Activated T-helper 9 cell treated with anti-CD3 and anti-CD28 coated beads, Interleukin-2, amount 50 U/mL, for 16 hours (primary cell): Measurements from ENCODE around the gene CAPN14.
A peak's percentile ranks its signal among the peaks of the same experiment; 100 is the strongest.

Source experiments
- DNase-seq: peaks from one replicate; pipeline ENCODE4 v3.0.0-alpha.2; 2020; ENCODE audit warnings: low read depth

The CAPN14 gene

DNA sequence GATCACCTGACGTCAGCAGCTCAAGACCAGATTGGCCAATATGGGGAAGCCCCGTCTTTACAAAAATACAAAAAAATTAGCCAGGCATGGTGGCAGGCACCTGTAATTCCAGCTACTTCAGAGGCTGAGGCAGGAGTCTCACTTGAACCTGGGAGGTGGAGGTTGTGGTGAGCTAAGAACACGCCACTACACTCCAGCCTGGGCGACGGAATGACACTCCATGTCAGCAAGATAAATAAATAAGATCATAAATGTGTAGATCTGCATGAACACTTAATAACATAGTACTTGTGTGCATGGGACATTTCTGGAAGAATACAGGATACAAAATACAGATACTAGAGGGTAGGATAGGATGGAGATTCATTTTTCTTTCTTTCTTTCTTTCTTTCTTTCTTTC, 25.7 kb upstream of the CAPN14 start:
- DNase-seq, result no peak

DNA sequence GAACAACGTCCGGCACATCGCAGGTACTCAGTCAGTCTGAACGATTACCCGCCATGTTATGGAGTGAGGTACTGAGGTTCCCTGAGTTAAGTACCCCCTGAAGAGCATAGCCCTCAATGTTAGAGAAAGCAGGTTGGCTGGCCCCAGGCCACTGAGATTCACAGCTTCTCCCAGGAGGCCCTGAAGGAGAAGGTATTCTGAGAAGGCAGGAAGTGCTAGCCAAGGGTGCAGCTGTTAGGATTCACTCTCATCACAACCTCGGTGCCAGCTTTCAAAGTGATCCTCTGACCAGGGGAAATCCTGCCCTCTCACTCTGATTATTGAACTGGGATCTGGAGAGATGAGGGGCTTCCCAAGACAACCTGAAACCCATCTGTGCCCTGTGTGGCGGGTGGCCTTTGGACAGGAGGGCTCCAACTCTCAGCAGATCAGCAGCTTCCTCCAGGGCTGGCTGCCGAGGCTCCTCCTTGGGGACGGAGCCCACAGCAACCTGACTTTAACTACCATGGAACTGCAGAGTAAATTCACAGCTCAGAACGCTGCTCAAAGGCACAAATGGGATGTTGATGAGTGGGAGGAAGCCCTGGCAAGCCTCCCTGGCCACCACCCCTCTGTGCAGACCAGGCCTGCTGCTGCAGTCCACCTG, 24.4 kb upstream of the CAPN14 start:
- DNase-seq, result no peak

DNA sequence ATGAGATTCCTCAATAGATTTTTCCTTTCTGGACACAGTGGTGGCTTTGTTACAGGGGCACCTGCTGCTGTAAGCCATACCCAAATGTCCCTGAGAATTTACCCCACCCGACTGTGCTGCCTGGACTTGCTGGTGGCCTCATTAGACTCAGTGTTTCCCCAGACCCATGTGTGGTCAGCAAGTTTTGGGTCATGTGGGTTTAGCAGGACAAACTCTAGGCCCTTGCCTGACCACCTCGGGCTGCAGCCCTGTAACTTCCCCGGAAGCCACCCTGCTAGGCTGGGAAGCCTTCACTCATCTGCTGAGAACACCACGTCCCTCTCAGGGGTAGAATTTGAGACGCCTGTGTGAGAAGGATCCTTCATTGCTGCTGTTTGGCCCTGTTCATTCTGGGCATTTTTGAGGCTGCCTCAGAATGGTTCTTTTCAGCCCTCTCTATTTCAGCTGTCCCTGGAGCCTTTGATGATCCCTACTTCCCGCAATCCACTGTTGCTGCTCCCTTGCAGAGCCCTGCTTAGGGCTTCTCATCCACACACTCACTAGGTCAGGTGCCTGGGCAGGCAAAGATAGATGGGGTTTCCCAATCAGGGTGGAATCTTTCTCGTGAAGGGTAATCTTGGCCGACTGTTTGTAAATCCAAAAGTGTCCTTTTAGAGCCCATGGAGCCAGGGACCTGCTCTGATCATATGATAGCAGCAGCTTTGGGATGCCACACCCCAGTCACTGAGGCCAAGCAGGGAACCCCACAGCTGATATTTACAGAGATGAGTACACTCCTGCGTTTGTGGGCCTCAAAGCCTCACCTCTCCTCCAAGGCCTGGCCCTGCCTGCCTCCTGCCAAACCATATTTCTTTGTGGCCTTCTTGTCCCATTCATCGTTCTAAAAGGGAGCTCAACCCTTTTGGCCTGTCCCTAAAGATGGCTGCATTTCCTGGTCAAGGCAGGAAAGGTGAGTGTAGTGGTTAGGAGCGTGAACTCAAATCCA, 23.4 kb upstream of the CAPN14 start:
- DNase-seq, result no peak

DNA sequence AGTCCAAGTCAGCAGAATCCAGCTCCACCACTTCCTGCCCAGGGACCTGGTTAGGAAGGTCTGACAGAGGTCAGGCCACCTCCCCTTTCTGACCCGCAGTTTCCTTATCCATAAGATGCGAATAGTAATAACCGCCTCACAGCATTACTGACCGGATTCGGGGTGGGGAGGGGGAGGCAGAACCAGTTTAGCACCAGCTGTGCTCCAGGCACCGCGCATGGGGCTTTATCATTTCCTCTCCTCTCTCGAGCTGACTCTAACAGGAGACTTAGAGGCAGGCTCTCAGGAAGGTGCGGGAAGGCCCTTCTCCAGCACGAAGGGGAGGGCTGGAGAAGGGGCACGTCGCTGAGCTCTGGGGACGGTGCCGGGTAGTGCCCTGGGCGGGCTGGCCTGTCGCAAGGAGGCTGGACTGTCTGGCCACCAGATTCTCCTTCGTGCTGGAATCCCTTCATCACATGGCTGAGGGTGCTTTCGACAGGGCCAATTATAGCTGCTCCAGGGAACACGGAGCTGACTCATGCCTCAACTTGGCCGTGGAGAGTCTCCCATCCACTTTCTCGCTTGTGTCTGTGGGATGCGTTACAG, 22.4 kb upstream of the CAPN14 start:
- no peak for DNase-seq

DNA sequence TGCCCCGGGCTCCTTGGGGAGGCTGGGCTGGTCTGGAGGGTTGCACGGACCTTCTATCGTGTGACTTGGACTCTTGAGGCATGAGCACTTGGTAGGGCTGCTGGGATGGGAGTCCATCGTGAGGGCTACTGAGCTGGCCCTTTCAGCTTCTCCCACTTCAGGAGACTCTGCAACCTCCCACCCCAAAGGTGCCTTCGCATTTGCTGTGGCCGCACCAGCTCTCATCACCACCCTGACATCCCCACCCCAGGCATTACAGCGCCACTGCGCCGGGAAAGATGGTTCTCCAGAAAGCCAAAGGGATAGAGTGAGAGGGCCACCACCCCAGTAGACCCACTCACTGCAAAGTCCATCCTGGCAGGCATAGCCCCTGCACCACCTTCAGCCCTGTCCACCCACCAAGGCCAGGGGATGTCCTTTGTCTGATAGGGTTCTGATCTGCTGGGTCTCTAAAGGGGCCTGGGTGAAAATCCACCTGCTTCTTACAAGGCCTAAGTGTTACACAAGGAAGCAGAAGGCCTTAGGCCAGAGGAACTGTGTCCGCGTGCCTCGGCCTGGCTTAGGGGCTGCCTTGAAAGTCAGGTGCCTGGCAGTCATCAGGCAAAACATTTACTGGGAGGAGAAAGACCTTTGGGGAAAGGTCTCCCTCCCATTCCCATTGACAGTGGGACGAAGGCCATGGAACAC, 21.7 kb upstream of the CAPN14 start:
- DNase-seq, result no peak

DNA sequence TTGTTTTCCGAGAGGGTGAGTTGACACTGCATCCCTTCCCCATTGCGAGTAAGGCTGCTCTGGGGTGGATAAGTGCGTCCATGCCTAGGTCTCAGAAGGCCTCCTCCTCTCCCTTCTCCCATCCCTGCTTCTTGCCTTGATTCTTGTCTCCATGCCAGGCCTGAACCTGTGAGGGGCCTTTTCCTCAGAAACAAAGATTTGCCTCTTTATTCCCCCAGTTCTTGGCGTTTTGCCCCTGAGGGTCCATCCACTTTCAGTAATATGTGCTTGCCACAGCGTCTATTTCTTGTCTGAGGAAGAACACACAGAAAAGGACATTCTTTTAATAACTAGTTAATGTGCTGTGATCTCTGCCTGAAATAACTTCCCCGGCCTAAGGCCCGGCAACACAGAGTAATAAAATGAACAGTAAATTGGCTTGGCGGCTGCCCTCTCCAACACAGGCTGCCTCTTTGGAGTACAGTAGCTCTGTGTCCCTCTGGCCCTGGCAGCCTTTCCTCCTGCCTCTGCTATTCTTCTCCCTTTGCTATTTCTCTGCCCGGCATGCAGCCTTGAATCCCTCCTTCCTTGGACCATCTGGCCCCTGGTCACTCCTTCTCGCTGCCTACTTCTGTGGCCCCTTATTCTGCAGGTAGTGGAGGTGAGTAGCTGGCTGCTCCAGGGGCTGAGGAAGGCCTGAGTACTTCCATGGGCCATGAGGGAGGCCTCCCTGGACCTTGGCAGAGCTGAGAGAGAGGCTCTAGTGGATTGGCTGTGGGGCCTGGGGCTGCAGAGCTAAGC, 21.0 kb upstream of the CAPN14 start:
- DNase-seq, result no peak

DNA sequence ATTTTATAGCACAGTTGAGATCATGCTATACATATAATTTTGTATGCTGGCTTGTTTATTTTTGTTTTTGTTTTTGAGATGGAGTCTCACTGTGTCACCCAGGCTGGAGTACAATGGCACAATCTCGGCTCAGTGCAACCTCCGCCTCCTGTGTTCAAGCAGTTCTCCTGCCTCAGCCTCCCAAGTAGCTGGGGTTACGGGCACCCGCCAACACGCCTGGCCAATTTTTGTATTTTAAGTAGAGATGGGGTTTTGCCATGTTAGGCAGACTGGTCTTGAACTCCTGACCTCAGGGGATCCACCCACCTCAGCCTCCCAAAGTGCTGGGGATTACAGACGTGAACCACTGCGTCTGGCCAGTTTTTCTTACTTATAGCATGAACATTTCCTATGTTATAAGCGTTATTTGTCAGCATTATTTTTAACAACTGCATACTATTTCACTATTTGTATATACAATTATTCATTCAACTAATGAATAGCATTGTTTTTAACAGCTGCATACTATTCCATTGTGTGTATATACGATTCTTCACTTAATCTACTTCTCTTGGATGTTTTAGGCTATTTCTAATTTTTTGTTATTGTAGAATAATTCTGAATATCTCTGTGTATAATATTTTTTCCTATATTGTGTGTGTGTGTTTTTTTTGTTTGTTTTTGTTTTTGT, 20.2 kb upstream of the CAPN14 start:
- no peak for DNase-seq

DNA sequence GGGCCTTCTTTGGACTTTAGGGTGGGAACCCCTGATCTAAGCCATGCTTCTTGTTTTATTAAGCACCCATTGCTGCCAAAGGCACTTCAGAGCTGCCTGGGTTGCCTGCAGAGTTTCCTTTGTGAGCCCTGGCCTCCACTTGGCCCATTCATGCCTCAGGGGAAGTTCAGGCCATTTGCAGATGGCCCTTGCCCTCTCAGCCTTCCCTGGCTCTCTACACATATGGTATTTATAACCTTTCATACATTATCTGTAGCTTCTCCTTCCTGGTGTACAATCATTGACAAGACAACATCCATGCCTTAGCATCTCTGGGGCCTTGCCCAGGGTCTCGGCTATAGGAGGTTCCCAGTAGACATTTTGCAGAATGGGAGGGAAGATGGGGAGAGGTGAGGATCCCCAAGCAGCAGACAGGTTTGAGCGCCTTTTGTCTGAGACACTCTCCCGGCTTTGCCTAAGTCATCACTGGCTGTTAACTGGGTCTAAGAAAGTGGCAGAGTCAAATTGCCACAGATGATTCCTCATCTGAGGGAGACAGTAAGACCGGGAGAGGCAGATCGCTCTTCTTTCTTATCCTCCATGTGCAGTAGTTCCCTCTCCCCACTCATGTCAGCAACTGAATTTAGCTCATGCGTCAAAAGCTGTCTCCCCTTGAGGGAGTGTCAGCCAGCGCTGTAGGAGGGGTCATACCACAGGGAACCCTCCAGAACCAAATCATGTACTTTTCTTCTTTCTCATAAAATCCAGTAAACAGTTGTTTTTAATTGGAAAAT, 19.3 kb upstream of the CAPN14 start:
- DNase-seq, result no peak

DNA sequence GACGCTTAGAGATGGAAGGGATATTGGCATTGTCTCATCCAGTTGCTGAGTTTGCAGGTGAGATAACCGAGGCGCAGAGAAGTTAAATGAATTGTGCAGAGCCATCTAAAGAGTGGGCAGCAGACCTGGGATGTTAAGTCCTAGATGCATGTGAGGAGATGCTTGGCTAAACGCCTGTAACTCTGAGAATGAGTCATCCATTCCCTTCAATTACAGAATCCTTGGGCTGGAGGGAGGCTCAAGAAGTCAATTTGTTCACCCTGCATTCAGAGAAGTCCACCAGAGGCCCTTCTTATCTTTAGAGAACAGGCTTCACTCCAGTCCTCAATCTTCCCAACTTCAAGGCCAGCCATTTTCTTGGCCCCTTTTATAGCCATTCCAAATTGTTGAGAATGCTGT, 18.2 kb upstream of the CAPN14 start:
- no peak for DNase-seq

DNA sequence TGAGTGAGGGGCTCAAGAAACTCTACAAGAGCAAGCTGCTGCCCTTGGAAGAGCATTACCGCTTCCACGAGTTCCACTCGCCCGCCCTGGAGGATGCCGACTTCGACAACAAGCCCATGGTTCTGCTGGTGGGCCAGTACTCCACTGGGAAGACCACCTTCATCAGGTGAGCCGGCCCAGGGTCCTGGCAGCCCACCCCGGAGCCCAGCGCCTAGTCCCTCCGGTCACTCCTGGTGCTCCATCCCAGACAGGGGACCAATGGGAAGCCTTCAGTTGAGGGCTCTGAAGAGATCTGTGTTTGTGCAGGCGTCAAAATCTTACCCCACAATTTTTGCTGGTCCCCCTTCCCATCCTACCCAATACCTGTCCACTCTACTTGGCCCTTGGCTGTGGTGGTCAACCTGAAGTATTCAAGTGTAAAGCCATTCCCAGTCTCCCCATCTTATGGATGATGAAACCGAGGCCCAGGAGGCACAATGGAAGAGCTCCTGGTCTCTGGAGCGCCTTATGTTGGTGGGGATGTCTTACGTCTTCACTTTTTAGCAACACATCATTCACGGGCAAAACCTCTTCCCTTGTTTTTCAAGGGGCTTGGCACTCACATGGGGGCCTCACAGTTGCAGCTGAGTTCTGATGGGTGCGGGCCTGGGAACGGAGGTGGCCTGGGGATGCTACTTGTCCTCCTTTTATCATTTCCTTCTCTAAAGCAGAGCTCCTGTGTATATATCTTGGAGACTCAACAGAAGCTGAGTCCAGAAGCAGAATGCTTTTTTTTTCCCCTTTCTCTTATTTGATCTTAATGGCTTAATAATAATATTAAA, 17.6 kb upstream of the CAPN14 start:
- DNase-seq, result no peak

DNA sequence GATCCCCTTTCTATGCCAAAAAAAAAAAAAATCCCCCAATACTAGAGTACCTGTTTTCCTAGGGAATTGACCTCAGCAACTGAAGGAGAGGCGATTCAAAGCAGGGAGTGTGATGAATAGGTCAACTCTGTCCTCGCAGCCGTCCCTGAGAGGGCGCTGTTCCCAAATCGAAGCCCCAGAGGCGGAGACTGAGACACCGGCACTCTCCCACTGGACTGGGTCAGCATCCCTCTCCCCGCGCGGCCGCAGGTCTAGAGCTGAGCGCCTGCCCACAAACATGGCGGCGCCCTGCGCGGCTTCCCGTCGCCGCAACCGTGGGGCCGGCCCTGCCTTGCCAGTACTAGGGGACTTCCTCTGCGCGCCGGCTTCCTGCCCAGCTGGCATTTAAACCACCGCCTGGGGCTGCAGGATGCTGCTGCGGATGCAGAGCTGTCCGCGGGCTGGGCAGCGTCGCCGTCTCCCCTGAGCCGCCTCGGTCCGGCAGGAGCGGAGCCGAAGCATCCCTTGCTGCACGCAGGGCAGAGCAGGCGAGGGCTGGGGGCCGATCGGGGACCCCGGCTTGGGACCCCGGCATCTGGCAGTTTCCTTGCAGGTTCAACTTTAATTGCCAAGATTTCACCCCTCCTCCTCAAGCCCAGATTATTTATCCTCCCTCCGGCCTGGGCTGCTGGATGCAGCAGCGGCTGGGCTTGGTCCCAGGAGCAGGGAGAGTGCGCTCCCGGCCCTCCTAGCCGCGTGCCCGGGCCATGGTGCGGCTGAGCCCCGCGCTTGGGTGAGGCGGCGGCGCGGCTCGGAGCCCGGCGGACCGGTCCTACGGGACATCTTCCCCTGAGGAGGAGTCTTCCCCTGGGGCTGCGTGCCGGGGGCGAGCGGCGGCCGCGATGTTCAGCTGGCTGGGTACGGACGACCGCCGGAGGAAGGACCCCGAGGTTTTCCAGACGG, 16.7 kb upstream of the CAPN14 start, which contains the start of gene EHD3:
EHD3 (plus strand) TSS at position 412 of the 942 bp plus-strand sequence; CDS start at position 882, 470 bp downstream.
- DNase-seq, result peak; percentile 67

DNA sequence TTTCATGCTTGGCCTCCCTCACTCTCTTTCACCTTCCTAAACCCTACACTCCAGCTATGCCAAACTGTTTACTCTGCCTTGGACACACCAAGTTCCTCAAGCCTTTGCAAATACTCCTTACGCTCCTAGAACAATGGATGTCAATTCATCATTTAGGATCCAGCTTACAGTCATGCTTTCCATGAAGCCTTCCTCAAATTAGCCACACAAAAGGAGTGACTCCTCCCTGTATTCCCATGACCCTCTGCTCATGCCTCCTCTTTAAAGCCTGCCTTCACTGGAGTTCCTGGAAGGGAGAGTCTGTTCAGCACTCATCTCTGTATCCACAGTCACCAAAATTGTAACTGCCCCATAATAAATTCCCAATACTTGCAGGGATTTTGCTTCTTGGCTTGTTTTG, 15.9 kb upstream of the CAPN14 start:
- DNase-seq, result no peak

DNA sequence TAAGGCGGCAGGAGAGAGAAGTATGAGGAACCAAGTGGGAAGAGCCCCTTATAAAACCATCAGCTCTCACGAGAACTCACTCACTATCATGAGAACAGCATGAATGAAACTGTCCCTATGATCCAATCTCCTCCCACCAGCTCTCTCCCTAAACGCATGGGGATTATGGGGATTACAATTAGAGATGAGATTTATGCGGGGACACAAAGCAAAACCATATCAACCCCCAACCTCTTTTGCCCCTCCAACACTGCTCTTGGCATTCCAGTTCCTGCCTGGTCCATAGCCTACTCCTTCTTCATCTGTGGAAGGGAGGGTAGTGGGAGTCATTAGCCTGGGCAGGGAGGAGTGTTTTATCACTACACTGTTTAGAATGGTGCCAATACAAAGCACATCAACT, 15.3 kb upstream of the CAPN14 start:
- no peak for DNase-seq

DNA sequence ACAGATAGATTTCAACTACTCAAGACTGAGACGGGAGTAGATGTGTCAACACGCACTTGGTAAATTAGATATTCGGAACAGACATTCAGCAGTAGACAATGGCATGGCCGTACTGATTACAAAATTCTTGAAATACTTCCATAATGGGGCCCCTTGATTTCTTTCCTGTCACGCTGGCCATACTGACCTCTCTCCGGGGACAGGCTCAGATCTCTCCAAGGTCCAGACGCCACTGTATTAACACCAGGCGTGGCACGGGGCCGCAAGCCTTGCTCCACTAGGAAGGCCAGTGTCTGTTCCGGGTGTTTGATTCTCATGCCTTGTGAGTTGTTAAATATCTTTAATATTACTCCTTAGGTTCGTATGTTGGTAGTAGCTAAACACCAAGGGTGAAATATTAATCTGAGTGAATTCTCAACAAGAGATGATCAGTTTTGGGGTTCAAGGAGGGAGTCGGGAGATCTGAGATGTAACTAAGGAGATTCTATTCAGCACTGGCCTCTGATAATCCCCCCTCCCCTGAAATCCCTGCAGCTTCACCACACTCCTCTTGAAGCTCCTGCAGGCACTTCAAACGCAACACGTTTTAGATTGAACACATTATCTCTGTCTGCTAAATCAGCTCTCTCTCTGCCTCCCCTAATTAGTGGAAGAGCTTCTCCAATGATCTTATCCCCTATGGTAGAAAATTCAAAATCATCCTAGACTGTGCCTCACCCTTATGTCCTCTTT, 14.4 kb upstream of the CAPN14 start:
- no peak for DNase-seq

DNA sequence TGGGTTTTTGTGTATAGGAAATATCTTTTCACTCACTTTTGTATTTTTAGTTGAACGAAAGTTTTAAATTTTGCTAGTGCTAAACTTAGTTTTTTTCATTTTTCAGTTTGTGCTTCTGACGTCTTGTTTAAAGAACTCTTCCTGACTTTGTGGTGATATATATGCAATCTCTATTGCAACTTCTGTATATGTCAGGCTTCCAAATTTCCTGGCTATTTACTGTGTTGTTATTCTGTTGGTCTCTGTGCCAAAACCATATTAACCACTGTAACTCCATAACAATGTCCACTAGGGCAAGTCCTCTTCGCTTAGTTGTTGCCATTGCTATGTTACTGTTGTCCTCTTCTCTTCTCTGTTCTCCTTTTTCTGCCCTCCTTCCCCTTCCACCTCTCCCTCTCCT, 13.4 kb upstream of the CAPN14 start:
- DNase-seq, result no peak

DNA sequence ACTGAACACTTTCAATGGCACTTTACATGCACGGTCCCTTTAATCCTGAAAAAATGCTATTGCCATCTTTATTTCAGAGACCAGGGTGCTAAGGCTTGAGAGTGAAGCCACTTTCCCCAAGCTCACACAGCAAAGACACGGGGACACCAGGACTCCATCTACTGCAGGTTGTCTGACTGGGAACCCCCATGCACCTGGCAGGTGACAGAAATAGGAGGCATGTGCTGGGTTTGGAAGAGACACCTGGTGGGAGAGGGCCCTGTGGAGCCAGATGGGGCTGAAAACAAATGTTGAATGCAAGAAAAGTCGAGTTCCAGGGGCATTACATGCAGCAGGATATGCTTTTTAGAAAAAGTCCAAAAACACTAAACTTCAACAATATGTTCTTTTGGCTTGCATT, 11.4 kb upstream of the CAPN14 start:
- no peak for DNase-seq

DNA sequence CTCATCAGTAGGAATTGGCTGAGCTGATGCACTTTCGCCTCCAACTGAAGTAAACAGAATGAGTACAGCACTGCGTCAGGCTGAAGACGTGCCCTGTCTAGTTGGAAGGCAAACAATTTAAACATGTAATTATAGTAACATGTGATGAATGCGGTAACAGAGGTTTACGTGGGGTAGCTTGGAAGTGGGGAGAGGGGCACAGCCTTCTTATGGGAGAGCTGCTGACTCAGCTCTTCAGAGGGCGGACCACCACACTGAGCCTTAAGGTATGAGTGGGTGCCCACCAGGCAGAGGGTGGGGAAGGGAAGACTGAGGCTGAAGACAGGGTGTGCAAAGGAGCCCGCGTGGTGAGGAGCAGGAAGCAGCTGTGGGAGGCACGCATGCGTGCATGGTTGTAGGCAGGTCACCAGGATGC, 10.4 kb upstream of the CAPN14 start:
- no peak for DNase-seq
